Anterior cingulate cortex (tissue), 58 donors: ENCODE results near the gene LRRTM4.

ENCODE experiments used
- DNase-seq, 58 donors: peaks; one replicate each; lab custom pipeline; 2025; lab: John Stamatoyannopoulos, UW

LRRTM4 gene

DNA sequence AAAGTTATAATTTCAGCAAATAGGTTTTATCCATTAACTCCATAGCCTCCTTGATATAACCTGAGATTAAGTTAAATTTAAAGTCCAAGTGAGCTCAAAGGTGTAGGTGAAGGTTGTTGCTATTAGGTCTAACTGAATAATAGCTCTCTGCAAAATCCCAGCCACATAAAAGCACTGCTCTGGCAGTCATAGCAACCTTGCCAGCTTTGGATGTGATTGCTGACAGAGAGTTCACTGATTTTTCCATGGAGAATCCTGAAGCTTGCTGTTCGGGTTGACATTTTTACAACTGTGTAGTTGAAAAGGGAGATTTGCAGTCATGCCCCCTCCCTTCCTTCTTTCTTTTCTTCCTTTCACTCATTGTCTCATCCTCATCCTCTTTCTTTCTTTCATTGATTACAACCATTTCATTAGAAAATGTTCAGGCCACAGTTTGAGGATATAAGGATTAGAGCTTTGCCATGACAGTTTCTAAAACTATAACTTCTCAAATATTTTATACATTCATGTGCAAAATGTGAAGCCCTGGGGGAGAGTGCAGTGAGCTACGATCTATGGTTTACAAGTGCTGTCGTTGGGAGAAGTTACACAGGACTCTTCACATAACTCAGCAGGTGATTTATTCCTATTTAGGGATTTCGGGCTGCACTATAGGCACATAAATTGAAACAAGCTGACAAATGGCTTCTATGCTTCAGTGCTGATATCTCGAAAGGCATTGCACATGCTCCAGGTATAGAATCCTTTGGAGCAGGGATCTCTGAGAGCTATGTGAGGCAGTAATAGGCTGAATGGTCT, 193.8 kb downstream of the LRRTM4 start:
- no peak for DNase-seq

DNA sequence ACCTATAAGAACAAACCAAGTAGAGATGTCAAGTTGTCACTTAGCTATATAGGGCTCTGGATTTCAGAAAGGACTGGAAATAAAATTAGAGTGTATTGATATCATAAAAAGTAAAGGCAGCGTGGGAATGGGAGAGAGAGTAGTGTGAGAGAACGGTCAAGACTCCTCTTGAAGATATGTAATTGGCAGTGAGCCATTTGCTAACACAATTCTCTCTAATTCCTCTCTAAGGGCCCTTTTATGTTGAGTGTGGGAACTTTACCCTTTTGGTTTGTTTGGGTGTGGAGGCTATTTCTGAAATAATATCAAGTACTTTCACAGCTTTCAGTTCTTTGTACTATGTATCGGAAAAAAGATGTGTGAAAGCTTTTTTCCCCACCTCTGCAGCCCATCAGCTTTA, 196.8 kb downstream of the LRRTM4 start:
- no peak for DNase-seq

DNA sequence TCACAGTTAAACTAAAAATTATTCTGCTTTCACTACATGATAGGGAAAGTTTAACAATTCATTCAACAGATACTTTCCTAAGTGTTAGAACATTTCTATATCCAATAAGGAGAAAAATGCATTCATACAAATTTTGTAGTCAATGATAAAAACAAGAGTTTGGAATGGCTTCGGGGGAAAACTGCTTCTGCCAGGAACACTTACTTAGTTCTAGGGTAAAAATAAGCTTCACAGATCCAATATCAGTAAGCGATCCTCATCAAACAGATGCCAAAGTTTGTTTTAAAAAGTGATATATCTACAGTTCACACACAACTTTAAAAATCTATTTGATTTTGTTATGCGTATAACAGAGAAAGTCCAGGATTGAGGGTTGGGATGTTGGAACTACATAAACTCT, 199.7 kb downstream of the LRRTM4 start:
- DNase-seq: no peak

DNA sequence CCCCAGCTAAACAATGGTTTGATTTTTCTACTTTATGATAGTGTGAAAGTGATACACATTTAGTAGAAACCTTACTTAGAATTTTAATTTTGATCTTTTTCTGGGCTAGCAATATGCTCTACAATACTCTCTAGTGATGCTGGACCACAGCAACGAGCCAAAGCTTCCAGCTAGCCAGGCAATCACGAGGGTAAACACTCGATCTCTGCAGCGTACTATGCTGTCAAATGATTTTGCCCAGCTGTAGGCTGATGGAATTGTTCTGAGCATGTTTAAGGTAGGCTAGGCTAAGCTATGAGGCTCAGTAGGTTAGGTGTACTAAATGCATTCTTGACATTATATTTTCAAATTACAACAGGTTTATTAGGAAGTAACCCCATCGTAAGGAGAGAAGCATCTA, 207.5 kb downstream of the LRRTM4 start:
- no peak for DNase-seq

DNA sequence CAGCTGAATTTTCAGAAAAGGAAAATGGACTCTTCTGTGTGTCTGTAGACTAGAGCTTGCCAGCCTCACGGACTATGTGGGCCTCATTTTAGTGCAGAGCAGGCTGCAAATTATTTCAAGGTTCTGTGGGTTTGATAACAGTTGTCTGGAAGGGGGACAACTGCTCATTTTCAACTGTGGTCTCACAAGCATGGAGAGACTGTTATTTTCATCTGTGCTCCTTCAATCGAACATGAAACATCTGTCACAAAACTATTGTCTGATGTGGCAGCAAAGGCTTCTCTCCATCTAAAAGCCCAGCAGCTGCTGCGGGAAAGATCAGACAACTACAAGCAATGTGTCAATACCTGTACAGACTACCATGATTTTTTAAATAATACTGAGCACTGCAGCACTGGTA, 211.8 kb downstream of the LRRTM4 start:
- no peak for DNase-seq

DNA sequence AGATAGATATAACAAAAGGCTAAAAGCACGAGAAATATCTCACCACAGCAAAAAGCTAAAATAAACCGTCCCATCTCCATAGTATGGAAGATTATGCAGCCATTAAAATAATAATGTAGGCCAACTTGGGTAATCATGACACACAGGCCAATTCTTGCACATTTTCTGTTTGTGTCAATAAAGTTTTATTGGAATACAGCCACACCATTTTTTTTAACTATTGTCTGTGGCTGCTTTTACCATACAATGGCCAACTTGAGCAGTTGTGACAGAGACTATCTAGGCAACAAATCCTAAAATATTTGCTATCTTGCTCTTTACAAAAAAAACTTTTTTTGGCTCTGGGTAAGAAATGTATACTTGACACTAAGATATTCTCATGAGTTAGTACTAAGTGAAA, 212.5 kb downstream of the LRRTM4 start:
- DNase-seq: no peak

DNA sequence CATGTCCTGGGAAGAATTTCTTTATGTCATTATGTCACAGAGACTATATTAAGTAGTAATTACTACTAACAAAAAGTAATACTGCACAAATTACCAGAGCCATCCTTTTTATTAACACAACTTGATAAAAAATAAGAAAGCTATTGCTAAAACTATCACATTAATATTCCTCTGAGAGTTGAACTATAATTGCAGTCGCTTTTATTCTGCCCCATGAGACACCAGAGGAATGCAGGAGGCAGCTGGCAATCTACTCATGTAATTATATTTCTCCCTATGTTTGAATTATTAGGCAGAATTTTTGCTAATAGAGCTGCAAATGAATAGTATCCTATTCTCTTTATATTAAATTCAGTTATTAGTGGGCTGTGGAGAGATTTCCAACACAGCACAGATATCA, 220.7 kb downstream of the LRRTM4 start:
- DNase-seq: no peak

DNA sequence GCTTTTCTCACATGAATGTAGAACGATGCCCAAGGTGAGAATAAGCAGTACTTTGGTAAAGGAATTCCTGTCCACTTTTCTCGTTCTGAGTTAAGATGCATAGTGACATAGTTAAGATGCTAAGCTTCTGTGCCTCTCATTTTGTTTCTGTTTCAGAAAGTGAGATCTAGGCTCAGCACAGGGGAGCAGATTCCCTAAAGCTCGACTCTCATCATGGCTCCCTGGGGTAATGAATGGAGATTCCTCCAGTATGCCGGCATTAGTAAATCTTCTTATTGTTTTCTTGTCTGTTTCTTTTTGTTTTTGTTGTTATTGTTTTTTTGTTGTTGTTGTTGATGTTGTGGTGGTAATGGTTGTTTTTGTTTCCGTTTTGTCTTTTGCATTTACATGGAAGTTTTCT, 225.4 kb downstream of the LRRTM4 start:
- no peak for DNase-seq

DNA sequence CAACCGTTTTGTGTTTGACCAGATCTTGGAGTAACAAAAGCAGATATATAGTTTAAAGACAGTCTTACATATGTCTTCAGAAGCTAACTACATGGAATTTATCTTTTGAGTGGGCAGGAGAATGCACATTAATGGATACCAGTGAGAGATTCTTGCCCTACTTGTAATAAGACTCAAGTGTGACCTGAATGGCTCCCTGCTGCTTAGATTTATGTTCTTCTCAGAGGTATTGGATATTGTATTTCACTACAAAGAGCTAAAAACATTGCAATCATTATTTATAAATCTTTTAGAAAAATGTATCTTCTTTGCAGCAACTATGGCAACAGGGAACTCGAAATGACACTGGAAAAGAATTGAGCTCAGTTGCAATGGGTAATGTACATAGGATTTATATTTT, 227.7 kb downstream of the LRRTM4 start:
- no peak for DNase-seq

DNA sequence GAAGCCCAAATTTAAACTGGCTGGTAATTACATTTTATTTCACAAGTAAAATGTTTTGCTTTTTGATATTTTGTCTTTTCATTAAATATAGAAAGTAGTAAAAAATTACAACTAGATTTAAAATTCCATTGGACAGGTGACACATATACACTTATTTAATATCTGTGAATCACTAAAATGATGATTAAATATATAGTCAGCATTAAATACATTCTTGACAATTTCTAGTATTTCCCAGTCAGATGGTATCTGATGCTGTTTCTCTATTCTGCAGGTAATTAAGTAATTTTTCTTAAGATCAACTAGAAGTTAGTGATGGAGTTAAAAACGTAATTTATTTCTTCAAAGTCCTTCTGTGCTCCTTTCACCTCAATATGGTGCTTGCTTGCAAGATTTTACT, 237.8 kb downstream of the LRRTM4 start:
- no peak for DNase-seq

DNA sequence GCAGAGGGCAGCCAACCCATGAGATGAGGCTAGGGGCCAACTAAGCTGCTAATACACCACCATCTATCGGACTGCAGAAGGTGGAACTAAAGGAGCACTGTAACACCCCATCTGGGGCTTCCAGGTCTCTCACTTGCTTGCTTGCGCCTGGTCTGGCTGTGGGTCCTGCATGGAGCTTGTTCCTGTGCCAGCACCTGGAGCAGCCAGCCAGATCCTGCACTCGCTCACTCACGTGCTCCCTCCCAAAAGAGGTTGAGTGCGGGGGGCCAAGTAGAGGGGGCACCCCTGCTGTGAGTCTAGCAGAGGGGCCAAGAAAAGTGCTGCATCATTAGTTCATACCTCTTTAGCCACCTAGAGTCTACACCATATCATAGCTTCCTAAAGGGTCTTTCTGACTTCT, 250.9 kb downstream of the LRRTM4 start:
- DNase-seq: no peak

DNA sequence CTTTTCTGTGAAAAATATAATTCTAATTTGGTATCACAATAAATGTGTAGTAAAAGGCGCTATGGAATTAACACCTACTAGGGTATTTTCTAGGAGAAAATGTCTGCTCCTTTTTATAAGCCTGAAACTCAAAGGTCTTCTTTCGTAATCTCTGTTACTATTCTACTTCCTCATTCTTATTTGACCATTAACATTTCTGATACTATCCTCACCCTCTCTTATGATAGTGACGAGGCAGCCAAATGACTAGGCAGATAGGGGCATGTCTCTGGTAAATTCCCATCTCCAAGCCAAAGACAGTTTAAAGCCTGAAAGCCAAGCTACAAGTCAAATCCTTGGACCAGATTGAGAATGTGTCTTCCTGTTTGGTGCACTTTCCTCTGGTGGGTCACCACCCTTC, 251.7 kb downstream of the LRRTM4 start:
- DNase-seq: no peak

DNA sequence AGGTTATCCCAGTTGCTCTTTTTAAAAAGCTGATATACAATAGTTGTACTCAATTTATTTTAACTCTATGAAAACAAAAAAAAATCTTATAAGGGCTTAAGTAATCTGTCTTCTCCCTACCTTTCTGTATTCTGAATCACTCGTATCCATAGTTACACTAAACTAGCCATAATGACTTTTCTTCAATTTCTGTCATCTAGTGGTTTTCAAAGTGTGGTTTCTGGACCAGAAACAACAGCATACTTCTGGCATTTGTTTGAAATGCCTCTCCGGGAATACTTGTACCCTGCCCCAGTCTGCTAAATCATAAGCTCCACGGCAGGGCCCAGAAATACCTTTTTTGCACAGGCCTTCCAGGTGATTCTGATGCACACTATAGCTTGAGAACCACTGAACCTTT, 253.6 kb downstream of the LRRTM4 start:
- DNase-seq: no peak

DNA sequence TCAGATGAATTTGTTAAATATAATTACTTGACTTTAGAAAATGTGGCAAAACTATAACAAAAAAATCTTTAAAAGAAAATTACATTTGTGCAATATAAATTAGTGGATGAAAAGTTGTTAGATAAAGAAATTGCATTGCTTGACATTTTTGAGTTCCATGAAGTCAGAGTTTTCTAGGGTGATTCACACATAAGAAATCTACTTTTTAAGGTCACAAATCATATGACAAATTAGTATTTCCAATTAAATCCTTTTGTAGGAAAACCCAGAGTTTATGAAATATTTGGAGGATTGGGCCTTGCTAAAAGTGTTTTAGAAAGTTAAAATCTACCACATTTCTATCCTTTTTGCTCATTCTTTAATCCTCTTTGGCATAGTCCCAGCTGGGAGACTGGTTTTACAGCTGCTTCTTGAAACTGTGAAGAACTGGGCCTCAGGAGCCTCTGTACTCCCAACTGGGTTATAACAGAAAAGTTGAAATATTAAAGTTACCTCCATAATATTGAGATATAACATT, 289.2 kb downstream of the LRRTM4 start:
- DNase-seq: no peak

DNA sequence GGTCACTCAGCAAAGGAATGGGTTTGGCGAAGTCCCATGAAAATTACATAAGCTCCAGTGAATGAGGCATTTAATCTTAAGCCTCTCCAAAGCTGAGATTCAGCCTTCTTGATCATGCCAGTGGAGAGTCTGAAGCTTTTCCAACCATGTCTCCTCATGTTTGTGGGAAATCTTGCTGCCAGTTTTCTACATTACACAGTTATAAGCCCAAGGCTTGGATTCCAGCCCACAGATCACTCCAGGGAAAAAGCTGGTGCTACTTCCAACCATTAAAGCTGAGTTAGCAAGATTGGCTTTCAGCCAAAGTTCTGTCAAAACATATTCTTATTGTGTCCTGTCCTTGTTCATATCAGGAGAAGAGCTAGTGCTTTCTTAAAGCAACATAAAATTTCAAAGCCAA, 293.8 kb downstream of the LRRTM4 start:
- DNase-seq: peak in 4 of 58 donors; percentile 1 to 23 (median 6)

DNA sequence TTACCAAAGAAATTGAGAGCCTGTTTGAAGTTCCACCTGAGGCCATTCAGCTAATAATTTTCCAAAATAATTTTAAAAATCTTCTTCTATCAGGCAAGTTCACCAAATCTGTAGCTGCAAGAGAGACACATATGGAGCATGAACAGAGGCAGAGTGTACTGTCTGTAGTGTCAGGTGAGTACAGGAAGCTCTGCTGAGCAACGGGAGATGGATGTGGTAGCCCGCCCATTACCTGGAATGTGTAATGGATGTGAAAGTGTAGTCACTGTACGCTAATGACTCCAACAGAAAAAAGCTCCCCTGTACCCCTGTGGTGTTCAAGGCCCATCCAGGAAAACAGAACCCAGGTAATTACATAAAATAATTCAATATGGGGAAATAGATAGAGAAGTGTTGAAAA, 311.5 kb downstream of the LRRTM4 start:
- no peak for DNase-seq

DNA sequence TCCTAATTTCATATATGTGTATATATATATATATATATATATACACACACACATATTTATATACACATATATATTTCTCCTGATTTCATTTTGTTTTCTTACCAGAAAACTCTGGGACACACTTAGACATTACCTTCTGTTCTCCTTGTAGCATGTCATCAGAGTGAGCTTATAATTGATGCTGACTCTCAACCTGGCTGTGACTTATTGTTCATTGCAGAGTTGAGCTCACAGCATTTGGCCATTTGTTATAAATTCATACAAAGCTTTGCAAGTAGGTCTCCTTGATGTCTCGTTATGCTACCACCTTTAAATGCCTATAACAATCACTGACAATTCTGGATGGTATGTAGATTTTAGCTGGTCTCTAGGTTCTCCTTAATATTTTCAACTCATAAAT, 314.8 kb downstream of the LRRTM4 start:
- no peak for DNase-seq

DNA sequence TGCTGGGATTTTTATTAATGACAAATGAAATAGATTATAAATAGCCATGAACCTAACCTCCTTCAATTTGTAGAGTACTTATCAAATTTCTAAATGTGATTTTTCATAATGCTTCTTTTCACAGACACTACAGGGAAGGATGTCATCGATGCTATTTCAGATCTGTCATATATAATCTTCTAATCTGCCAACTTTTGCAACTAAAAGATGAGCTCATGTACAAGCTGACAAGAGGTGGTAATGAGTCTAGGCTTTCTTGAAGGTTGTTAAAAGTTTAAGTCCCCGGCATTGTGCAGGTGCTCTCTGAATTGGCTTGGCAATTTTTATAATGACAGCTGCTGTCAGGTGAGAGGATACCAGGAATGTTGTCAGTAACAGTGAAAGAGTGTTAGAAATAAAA, 320.4 kb downstream of the LRRTM4 start:
- DNase-seq: no peak

DNA sequence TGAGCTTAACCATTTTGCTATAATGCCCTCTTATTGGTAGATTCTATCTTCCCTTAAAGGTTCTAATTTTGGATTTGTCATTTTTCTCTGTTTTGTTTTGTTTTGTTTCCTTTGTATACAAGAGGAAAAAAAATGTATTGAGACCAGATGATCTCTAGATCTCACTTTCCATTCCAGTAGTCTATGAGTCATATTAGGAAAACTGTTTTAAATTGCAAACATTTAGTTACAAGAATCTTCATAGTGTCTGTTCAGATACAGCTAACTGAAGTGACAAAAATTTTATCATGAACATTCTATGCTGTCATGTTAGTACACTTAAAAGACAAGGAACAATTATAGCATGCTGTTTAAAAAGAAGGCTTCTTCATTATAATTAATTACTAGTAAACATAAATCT, 322.8 kb downstream of the LRRTM4 start:
- no peak for DNase-seq

DNA sequence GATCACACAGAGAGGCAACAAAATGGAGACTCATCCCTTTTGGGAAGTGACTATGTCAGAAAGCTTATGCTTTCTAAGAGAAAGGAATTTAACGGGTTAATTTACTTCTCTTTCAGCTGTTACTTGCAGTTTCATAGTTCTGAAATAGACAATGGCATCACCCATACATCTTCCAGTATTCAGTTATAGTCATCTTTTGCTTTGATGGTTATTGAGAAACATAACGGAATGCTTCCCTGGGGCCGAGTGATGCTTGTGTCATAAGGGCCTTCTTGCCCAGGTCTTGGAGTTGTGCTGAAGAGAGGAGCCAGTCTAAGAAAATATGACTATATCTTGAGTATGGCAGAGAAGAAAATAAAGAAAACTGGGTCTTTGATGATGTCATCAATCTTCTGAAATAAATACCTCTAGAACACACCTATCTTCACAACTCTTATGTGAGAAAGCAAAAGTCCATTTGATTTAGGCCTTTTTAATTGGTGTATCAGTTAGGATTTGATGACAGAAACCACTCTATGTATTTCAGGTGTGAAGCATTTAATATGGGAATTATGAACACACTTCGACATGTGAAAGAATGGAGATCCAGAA, 328.2 kb downstream of the LRRTM4 start:
- DNase-seq: no peak

DNA sequence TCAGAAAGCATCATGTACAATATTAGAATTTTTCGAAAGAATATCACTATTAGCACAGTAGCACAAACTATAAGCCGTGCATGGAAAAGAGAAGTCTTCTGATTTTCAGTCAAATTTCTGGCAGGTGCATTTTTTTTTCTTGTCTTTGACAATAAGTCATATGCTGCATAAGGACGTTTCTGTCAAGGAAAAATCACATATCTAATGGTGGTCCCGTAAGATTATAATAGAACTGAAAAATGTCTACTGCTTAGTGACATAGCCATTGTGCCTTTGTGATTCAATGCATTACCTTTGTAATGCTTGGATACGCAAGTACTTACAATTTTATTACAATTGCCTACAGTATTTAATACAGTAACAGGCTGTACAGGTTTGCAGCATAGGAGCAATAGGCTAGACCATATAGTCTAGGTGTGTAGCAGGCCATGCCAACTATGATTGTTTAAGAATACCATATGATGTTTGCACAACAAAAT, 329.3 kb downstream of the LRRTM4 start:
- no peak for DNase-seq

DNA sequence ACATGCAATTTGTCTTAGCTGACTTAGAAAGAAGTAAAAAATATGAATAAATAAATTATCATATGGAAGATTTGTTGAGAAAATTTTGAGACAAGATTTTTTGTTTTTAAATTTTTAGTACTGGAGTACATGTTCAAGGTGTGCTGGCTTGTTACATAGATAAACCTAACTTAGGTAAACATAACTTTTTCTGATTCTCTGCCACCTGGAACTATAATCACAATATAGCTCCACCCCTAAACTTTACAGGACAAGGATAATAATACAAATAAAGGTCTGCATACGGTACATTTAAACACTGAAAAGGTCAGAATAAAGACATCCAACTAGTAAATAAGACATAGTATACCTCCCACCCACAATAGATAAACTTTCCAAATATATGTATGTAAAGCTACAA, 330.5 kb downstream of the LRRTM4 start:
- DNase-seq: no peak
